Kidney epithelial cell (primary cell): Measurements from ENCODE around the gene LMCD1. TPM values are rescaled to one million over a fixed set of nuclear protein-coding genes. Genes with fewer than 3 reads are reported as not detected.
A peak's percentile ranks its signal among the peaks of the same experiment; 100 is the strongest.

ENCODE experiments used
- DNase-seq: peaks from one replicate; pipeline ENCODE4 v3.0.0-alpha.2; 2010; ENCODE audit warnings: low read depth
- H3K27me3 ChIP-seq: 2 replicates; pipeline ENCODE4 v1.6.0; 2011; ENCODE audit warnings: low read length; ENCODE audit not compliant: control insufficient read depth, insufficient read depth
- H3K36me3 ChIP-seq: 2 replicates; pipeline ENCODE4 v1.5.1; 2011; ENCODE audit warnings: low read length; ENCODE audit not compliant: control insufficient read depth, insufficient read depth
- H3K4me3 ChIP-seq: 2 replicates; pipeline ENCODE4 v1.5.1; 2011; ENCODE audit warnings: low read depth, mild to moderate bottlenecking, control low read depth, low read length
- total RNA-seq: library from RNA; depleted of rRNA; stranded (reverse); fragments of >200 nt; gene quantifications from 2 replicates; pipeline ENCODE4 v1.2.3, GENCODE V29; 2015
- TF ChIP-seq, protein P1 (sequence below): IDR thresholded peaks from 2 replicates; pipeline ENCODE4 v1.5.1; 2011; ENCODE audit warnings: mild to moderate bottlenecking, moderate library complexity, low read length, control low read depth, inconsistent platforms; ENCODE audit not compliant: insufficient read depth, poor library complexity, severe bottlenecking

LMCD1 gene
- total RNA-seq, 1 donor from 2014 or later: 264 TPM

DNA sequence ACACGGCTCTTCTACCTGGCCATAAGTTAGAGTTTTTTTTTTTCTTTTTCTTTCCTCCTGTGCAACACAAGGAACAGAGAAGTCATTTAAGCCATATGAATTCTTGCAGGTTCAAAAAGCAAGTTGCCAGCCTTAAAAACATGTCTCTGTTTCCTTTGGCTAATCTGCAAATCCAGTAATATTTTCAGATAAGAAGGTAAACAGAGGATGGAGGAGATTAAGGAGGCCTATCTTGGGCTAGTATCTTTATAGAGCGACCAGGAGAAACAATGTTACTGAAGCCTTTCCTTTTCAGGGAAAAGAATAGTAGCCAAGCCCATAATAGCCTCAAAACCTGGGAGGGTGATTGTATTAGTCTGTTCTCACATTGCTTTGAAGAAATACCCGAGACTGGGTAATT lies 20.9 kb upstream of the LMCD1 start:
- H3K27me3 ChIP-seq: no peaks in the 10 kb centered on the region
- TF ChIP-seq, protein P1, sequence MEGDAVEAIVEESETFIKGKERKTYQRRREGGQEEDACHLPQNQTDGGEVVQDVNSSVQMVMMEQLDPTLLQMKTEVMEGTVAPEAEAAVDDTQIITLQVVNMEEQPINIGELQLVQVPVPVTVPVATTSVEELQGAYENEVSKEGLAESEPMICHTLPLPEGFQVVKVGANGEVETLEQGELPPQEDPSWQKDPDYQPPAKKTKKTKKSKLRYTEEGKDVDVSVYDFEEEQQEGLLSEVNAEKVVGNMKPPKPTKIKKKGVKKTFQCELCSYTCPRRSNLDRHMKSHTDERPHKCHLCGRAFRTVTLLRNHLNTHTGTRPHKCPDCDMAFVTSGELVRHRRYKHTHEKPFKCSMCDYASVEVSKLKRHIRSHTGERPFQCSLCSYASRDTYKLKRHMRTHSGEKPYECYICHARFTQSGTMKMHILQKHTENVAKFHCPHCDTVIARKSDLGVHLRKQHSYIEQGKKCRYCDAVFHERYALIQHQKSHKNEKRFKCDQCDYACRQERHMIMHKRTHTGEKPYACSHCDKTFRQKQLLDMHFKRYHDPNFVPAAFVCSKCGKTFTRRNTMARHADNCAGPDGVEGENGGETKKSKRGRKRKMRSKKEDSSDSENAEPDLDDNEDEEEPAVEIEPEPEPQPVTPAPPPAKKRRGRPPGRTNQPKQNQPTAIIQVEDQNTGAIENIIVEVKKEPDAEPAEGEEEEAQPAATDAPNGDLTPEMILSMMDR: no peak
- H3K4me3 ChIP-seq: no peak overlapping the region
- DNase-seq: no peak
- H3K36me3 ChIP-seq: no peaks in the 10 kb centered on the region

DNA sequence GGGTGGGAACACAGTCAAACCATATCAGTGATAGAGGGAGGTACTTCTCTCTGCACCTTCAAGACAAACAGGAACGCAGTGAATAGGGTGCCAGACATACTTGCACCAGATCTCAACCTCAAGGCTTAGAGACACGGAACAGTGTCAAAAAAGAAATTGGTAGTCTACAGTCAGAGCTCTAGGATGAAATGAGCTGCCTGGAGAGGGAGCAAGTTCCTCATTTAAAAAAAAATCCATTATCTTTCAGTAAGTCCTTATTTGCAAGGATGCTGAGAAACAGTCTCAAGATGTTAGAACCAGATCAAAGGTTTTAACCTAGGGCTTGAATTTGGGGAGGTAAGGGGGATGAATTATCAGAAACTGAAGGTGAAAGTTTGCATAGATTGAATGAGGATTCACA lies 20.2 kb upstream of the LMCD1 start:
- no peak for DNase-seq
- no peak overlapping the region for H3K4me3 ChIP-seq
- TF ChIP-seq, protein P1: no peak
- H3K27me3 ChIP-seq: no peaks in the 10 kb centered on the region
- no peaks in the 10 kb centered on the region for H3K36me3 ChIP-seq

DNA sequence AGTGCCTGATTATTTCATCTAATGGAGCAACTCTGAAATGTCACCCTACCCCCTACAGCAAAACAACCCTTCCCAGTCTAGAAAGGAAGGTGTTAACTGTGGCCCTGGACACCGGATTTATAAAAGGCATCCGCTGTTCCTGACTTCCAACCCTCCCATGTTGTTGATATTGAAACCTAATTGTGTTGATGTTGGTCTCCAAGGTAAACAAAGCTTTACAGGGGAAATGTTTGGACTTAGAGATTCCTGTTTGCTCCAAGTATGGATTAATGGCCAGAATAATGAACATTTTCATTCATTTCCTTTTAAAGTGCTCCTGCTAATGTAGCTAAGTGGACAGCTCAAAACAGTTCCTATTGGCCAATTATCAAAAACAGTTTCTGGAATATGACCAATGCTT lies 19.4 kb upstream of the LMCD1 start:
- TF ChIP-seq, protein P1: no peak

DNA sequence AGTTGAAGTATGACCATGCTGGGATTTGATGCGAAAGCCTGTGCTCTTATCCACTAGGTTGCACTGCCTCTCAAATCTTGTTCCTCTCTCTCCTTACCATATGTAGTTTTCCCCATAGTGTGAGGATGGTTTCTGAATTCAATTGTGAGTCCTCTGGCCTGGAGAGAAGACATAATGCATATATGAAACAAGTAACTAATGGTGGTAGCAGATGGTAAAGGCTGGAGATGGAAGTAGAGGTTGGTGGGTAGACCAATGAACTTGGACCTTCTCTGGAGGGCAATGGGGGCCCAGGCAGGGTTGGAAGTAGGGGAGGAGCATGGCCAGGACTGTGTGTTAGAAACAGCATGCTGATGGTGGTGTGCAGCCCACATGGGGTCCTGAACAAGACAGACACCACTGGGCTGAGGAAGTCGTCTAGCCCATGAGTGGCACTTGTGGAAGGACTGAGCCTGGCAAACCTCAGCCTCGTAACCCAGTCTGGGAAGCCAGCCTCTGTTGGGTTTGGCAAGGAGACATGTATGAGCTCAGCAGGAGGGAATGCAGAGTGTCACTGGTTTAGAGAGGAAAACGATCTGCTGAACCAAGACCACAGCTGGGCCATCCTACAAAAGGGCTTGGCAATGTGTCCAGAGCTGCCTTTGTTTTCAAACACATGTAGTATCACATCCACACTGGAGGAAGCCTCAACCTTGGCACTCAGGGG lies 18.5 kb upstream of the LMCD1 start:
- Histone ChIP-seq H3K27me3 (no peaks in the 10 kb centered on the region), H3K4me3 (no peak overlapping the region), H3K36me3 (no peaks in the 10 kb centered on the region)
- peak; percentile 96 for DNase-seq
- TF ChIP-seq, protein P1: no peak

More for the DNA sequence above, 19.4 kb upstream of the LMCD1 start:
- no peak for DNase-seq
- no peaks in the 10 kb centered on the region for H3K36me3 ChIP-seq
- no peaks in the 10 kb centered on the region for H3K27me3 ChIP-seq
- no peak overlapping the region for H3K4me3 ChIP-seq

GRCh38 chr3:8484409-8485140 lies 17.0 kb upstream of the LMCD1 start:
- TF ChIP-seq, protein P1: no peak
- no peaks in the 10 kb centered on the region for H3K36me3 ChIP-seq
- no peak for DNase-seq
- no peak overlapping the region for H3K4me3 ChIP-seq
- no peaks in the 10 kb centered on the region for H3K27me3 ChIP-seq
